SJCRH30 (cell line): Measurements from ENCODE around the gene FOXO1. TPM values are rescaled to one million over a fixed set of nuclear protein-coding genes. Genes with fewer than 3 reads are reported as not detected.

Experiments used
- DNase-seq, 2 experiments: peaks; one replicate each; pipeline ENCODE4 v3.0.0-alpha.2; 2015 to 2020
- H3K27ac ChIP-seq: fragments of 250-450 bp; sonication (Bioruptor Pico); 2 replicates; pipeline ENCODE4 v1.5.1; 2020; ENCODE audit warnings: mild to moderate bottlenecking, moderate library complexity
- H3K27me3 ChIP-seq: fragments of 250-450 bp; sonication (Bioruptor Pico); 2 replicates; pipeline ENCODE4 v1.5.1; 2020; ENCODE audit warnings: mild to moderate bottlenecking, moderate library complexity
- H3K36me3 ChIP-seq: fragments of 250-450 bp; sonication (Bioruptor Pico); 2 replicates; pipeline ENCODE4 v1.5.1; 2020; ENCODE audit warnings: mild to moderate bottlenecking, moderate library complexity
- H3K4me1 ChIP-seq: fragments of 250-450 bp; sonication (Bioruptor Pico); 2 replicates; pipeline ENCODE4 v1.5.1; 2020; ENCODE audit warnings: mild to moderate bottlenecking, moderate library complexity
- H3K4me3 ChIP-seq: fragments of 250-450 bp; sonication (Bioruptor Pico); 2 replicates; pipeline ENCODE4 v1.5.1; 2020; ENCODE audit warnings: mild to moderate bottlenecking, moderate library complexity
- H3K9me3 ChIP-seq: fragments of 250-450 bp; sonication (Bioruptor Pico); replicated peaks from 2 replicates; pipeline ENCODE4 v1.5.1; 2020; ENCODE audit warnings: mild to moderate bottlenecking, moderate library complexity
- total RNA-seq: library from RNA; depleted of rRNA; stranded (reverse); fragments of >200 nt; shearing (Covaris generic); gene quantifications from 2 replicates; pipeline ENCODE4 v1.2.3, GENCODE V29; 2014

The FOXO1 gene
- total RNA-seq, 1 experiment from 2014 or later: 53.7 TPM

DNA sequence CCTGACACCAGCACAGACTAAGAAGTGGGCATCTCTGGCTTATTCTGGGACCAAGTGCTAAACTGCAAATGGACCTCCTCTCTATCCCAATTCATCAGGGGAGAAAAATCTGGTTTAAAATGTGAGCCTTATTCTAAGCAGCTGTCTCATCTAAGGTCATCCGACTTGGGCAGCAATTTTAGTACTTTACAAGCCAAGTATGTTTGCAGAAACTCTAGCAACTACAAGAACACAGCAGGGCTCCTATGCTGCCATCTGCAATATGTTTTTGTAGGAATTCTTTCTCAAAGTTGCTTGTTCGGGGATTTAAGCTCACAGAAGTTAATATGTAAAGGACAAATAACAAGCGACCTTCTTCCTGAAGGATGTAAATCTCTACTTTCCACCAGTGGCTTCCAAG, 113.1 kb downstream of the FOXO1 start:
- H3K27ac ChIP-seq: no peak overlapping the region
- peaks cover 22% of the 10 kb centered on the region for H3K36me3 ChIP-seq
- H3K4me1 ChIP-seq: 0 out of 2 replicates have a peak, but pooled peaks cover 3% of the 10 kb centered on the region

DNA sequence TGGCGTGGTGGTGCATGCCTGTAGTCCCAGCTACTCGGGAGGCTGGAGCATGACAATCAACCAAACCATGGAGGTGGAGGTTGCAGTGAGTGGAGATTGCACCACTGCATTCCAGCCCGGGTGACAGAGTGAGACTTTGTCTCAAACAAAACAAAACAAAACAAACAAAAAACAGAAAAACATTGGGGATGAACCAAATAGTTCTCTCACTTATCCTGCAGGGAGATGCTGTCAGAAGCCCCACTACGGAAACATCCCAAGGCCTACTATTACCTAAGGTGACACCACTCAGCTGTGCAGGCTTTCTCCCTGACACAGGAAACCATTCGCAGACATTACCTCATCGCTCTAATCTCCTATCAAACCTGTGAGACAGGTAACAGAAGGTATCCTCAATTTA, 113.5 kb downstream of the FOXO1 start:
- Histone ChIP-seq H3K27ac (no peak overlapping the region), H3K36me3 (peaks cover 19% of the 10 kb centered on the region), H3K4me1 (0 out of 2 replicates have a peak, but pooled peaks cover 6% of the 10 kb centered on the region), H3K9me3 (no peaks in the 10 kb centered on the region), H3K4me3 (no peak overlapping the region), H3K27me3 (no peaks in the 10 kb centered on the region)
- DNase-seq: no peak

More for the DNA sequence above, 113.1 kb downstream of the FOXO1 start:
- no peaks in the 10 kb centered on the region for H3K27me3 ChIP-seq
- H3K9me3 ChIP-seq: no peaks in the 10 kb centered on the region
- no peak for DNase-seq
- H3K4me3 ChIP-seq: no peak overlapping the region

GRCh38 chr13:40550130-40550529, 116.3 kb downstream of the FOXO1 start:
- Histone ChIP-seq H3K9me3 (no peaks in the 10 kb centered on the region), H3K4me1 (0 out of 2 replicates have a peak, but pooled peaks cover 6% of the 10 kb centered on the region), H3K27ac (no peak overlapping the region), H3K36me3 (no peaks in the 10 kb centered on the region; the same call in 1 of the 2 replicates), H3K4me3 (no peak overlapping the region), H3K27me3 (no peaks in the 10 kb centered on the region)
- no peak for DNase-seq

GRCh38 chr13:40549500-40550094, 116.8 kb downstream of the FOXO1 start:
- no peaks in the 10 kb centered on the region for H3K27me3 ChIP-seq
- H3K27ac ChIP-seq: no peak overlapping the region
- no peaks in the 10 kb centered on the region for H3K9me3 ChIP-seq
- H3K36me3 ChIP-seq: no peaks in the 10 kb centered on the region; the same call in 1 of the 2 replicates
- 0 out of 2 replicates have a peak, but pooled peaks cover 6% of the 10 kb centered on the region for H3K4me1 ChIP-seq
- peak in 1 of 2 experiments; percentile 46 for DNase-seq
- H3K4me3 ChIP-seq: no peak overlapping the region

GRCh38 chr13:40547591-40548315, 118.7 kb downstream of the FOXO1 start:
- DNase-seq: no peak
- no peaks in the 10 kb centered on the region for H3K27me3 ChIP-seq
- H3K27ac ChIP-seq: no peak overlapping the region

GRCh38 chr13:40546047-40546446, 120.4 kb downstream of the FOXO1 start:
- no peak overlapping the region for H3K4me3 ChIP-seq
- H3K27me3 ChIP-seq: no peaks in the 10 kb centered on the region
- no peaks in the 10 kb centered on the region for H3K36me3 ChIP-seq
- H3K9me3 ChIP-seq: no peaks in the 10 kb centered on the region
- no peak overlapping the region for H3K27ac ChIP-seq
- 0 out of 2 replicates have a peak, but pooled peaks cover 6% of the 10 kb centered on the region for H3K4me1 ChIP-seq
- DNase-seq: no peak

More at GRCh38 chr13:40547591-40548315, 118.7 kb downstream of the FOXO1 start:
- H3K4me1 ChIP-seq: 0 out of 2 replicates have a peak, but pooled peaks cover 6% of the 10 kb centered on the region
- no peak overlapping the region for H3K4me3 ChIP-seq
- H3K9me3 ChIP-seq: no peaks in the 10 kb centered on the region
- no peaks in the 10 kb centered on the region for H3K36me3 ChIP-seq

DNA sequence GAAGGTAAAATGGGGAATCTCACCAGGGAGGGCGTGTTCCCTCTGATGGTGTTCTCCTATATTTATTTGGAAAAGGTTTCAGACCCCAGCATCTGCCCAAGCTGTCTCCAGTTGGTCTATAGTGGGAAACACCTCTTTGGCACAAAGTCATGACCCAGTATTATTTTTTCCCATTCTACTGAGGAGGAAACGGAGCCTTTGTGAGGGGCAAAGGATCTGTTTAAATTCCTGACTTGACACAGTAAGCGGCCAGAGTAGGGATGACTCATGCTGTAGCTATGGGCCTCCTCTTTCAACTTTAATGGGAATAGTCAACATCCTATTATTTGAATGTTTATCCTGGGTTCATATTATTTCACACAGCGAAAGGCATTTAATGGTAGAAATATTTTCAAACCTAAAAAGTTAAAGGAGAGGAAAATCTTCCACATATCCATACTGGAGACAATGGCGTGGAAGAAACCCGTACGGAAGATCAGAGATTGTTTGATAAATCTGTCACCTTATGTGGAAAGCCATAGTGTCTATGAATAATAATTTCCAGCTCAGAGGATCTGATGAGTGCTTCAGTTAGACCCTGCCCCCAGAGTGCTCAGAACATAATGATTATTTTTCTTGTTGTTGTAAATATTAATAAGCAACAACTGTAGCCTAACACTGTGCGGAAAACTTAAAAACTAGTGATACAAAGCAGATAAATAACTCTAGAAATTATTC, 126.0 kb downstream of the FOXO1 start:
- Histone ChIP-seq H3K27me3 (no peaks in the 10 kb centered on the region), H3K27ac (peak overlapping the region; percentile 50), H3K4me1 (peaks cover 15% of the 10 kb centered on the region), H3K9me3 (no peaks in the 10 kb centered on the region), H3K4me3 (peak overlapping the region; percentile 7), H3K36me3 (no peaks in the 10 kb centered on the region)
- peak; percentile 92 to 96 for DNase-seq

GRCh38 chr13:40539576-40540327, 126.7 kb downstream of the FOXO1 start:
- Histone ChIP-seq H3K9me3 (no peaks in the 10 kb centered on the region), H3K4me3 (peak overlapping the region; percentile 7), H3K27ac (peak overlapping the region; percentile 50), H3K4me1 (peaks cover 15% of the 10 kb centered on the region), H3K36me3 (no peaks in the 10 kb centered on the region), H3K27me3 (no peaks in the 10 kb centered on the region)
- DNase-seq: no peak

DNA sequence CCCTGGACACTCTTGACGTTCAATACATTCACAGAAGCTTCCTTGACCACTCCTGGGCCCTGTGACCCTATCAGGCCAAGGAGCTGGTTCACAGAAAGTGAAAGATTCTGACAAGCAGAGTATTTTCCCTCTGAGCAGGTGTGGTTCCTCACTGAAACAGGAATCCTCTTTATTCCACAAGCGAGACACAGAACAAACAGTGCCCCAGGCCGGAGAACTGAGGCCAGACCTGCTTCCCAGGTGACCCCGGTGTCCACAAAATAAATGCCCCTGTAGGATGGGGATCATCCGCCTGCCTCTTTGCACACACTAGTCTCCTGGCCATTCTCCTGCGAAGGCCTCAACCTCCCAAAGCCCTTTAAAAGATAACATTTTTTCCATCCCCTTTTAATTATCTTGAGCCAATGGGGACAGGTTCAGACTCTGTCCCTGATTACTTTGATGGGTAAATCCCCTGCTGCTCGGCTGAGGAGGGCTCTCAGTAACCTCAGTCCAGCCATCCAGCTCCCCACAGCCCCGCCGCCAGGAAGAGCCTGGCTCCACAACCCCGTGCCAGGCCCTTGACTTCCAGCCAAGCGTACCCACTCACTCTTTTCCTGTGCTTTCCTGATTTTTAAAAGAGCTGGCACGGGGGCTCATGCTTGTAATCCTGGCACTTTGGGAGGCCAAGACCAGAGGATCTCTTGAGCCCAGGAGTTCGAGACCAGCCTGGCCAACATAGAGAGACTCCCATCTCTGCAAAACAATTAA, 129.1 kb downstream of the FOXO1 start:
- Histone ChIP-seq H3K4me1 (peaks cover 15% of the 10 kb centered on the region), H3K9me3 (no peaks in the 10 kb centered on the region), H3K4me3 (no peak overlapping the region), H3K36me3 (no peaks in the 10 kb centered on the region), H3K27ac (no peak overlapping the region), H3K27me3 (no peaks in the 10 kb centered on the region)
- no peak for DNase-seq

- Histone ChIP-seq H3K27me3 (no peaks in the 10 kb centered on the region), H3K9me3 (no peaks in the 10 kb centered on the region), H3K27ac (no peak overlapping the region), H3K4me1 (peaks cover 15% of the 10 kb centered on the region), H3K4me3 (no peak overlapping the region), H3K36me3 (no peaks in the 10 kb centered on the region)
- no peak for DNase-seq
Observed at GRCh38 chr13:40536443-40537113, 129.9 kb downstream of the FOXO1 start.

- Histone ChIP-seq H3K4me1 (peaks cover 9% of the 10 kb centered on the region), H3K36me3 (no peaks in the 10 kb centered on the region), H3K4me3 (no peak overlapping the region), H3K27ac (no peak overlapping the region), H3K9me3 (no peaks in the 10 kb centered on the region), H3K27me3 (no peaks in the 10 kb centered on the region)
- DNase-seq: no peak
Observed at GRCh38 chr13:40535345-40535836, 131.1 kb downstream of the FOXO1 start.

- Histone ChIP-seq H3K4me3 (no peak overlapping the region), H3K4me1 (no peaks in the 10 kb centered on the region; the same call in 1 of the 2 replicates), H3K36me3 (no peaks in the 10 kb centered on the region), H3K27ac (no peak overlapping the region), H3K27me3 (no peaks in the 10 kb centered on the region), H3K9me3 (no peaks in the 10 kb centered on the region)
- no peak for DNase-seq
Observed at GRCh38 chr13:40534456-40534855, 132.0 kb downstream of the FOXO1 start.

GRCh38 chr13:40533072-40533471, 133.4 kb downstream of the FOXO1 start:
- peaks cover 11% of the 10 kb centered on the region for H3K9me3 ChIP-seq
- peaks cover 10% of the 10 kb centered on the region for H3K4me1 ChIP-seq
- DNase-seq: no peak
- no peaks in the 10 kb centered on the region for H3K27me3 ChIP-seq
- H3K4me3 ChIP-seq: no peak overlapping the region
- H3K27ac ChIP-seq: no peak overlapping the region
- H3K36me3 ChIP-seq: no peaks in the 10 kb centered on the region
